Heart right ventricle (tissue), 16 donors: ENCODE measurements around the gene DZIP1L. TPM values are rescaled to one million over a fixed set of nuclear protein-coding genes. Genes with fewer than 3 reads are reported as not detected.
A peak's percentile ranks its signal among the peaks of the same experiment; 100 is the strongest.
"Not testable (repeated sequence)": the region's sequence is repeated elsewhere in the genome, so short reads cannot be mapped to it uniquely, and the experiment has no call there.

Experiments
- ATAC-seq, 8 donors: fragments of 200-7000 bp; cut with Tn5 transposase; one replicate each; pipeline ENCODE4 v1.9.1; 2020; ENCODE audit warnings: mild to moderate bottlenecking in 8 of 8, moderate library complexity in 8 of 8, moderate number of reproducible peaks in 1 of 8
- DNase-seq, 2 donors: peaks; one replicate each; pipeline ENCODE4 v3.0.0-alpha.2; 2020
- H3K27ac ChIP-seq, 10 donors: fragments of 200-600 bp; sonication (generic) in 2 of 10; one replicate each; pipeline versions ENCODE4 v1.5.0 to v1.8.0; 2020 to 2022; ENCODE audit warnings: mild to moderate bottlenecking in 3 of 10
- H3K27me3 ChIP-seq, 7 donors: fragments of 200-600 bp; one replicate each; pipeline ENCODE4 v1.8.0; 2021 to 2022; ENCODE audit warnings: mild to moderate bottlenecking in 2 of 7
- H3K36me3 ChIP-seq, 9 donors: fragments of 200-600 bp; sonication (generic) in 1 of 9; one replicate each; pipeline versions ENCODE4 v1.5.0 to v1.8.0; 2020 to 2022; ENCODE audit warnings: mild to moderate bottlenecking in 2 of 9
- H3K4me1 ChIP-seq, 9 donors: fragments of 200-600 bp; sonication (generic) in 1 of 9; one replicate each; pipeline versions ENCODE4 v1.5.0 to v1.8.0; 2020 to 2022; ENCODE audit warnings: mild to moderate bottlenecking in 4 of 9
- H3K4me3 ChIP-seq, 10 donors: fragments of 200-600 bp; sonication (generic) in 2 of 10; one replicate each; pipeline versions ENCODE4 v1.5.0 to v1.8.0; 2020 to 2022; ENCODE audit warnings: mild to moderate bottlenecking in 7 of 10, moderate library complexity in 2 of 10
- H3K9me3 ChIP-seq, 11 donors: fragments of 200-600 bp in 10 of 11; sonication (generic) in 2 of 11; one replicate each; pipeline versions ENCODE4 v1.5.0 to v1.8.0; 2013 to 2022; ENCODE audit warnings: mild to moderate bottlenecking in 2 of 11, control low read depth in 1 of 11, moderate library complexity in 1 of 11
- CTCF ChIP-seq, 9 donors: fragments of 200-600 bp; sonication (generic) in 2 of 9; IDR thresholded peaks; one replicate each; pipeline versions ENCODE4 v1.5.0 to v1.8.0; 2021 to 2022; ENCODE audit warnings: antibody characterized with exemption in 9 of 9, mild to moderate bottlenecking in 5 of 9, moderate library complexity in 1 of 9
- WGBS, 2 donors: extraction: QIAGEN DNeasy Blood & Tissue Kit; methylation state at CpG; one replicate each; pipeline ENCODE4 v1.1.7; 2013; ENCODE audit warnings: inconsistent platforms in 1 of 2; 5-methylcytosine and 5-hydroxymethylcytosine counted together
- intact Hi-C, 10 donors: fragments of 100-400 bp; cut with DNase I; formaldehyde crosslinking; loops; one replicate each; pipeline versions ENCODE4 v1.11.1 to v1.14.2; 2022
- polyA plus RNA-seq, 2 donors: library from polyadenylated mRNA; stranded (reverse); fragments of 200-250 nt; gene quantifications; one replicate each; pipeline ENCODE4 v1.2.3, GENCODE V29; 2013
- total RNA-seq, 10 donors: library from RNA; stranded (reverse); fragmentation: NEBNext Ultra II Directional in 3 of 10; extraction: Animal tissue kit (Norgen Biotek cat#: 25700) in 3 of 10; gene quantifications; one replicate each; pipeline versions ENCODE4 v1.2.1 to v1.2.4, GENCODE V29; 2021 to 2023
- donor health status: Arrhythmogenic right ventricular cardiomyopathy.
- donor health status: ischemic (EF 13 %, LVEDD 7.1; RV severe dilation, severe dysfunction).
- donor health status: healthy with polysubstance abuse.
- donor health status: DM: no; HTN: yes; CAD: no.
- donor health status: DM: no; HTN: no; CAD: no.
- donor health status: ischemic (EF 25% LVEDD 6.9; RV normal size, moderate dysfunction).
- donor health status: ischemic (EF 25% LVEDD 5.7; RV mildly dilated, moderate dysfunction).
- donor health status: healthy.
- donor health status: DM: yes; HTN: yes; CAD: no.
- donor health status: Ischemic cardiomyopathy.
- donor health status: ischemic (EF 35%, LVEDD 5.7; RV mildly dilated, moderate dysfunction).
- donor health status: nonischemic (EF 11% LVEDD 7.7; RV severe dilation, severe dysfunction).
- donor health status: DM: yes; HTN: yes; CAD: no.
- donor health status: PGD.
- donor health status: ischemic (EF 29% LVEDD 5.4; RV normal size, mild dysfunction).
- donor health status: nonischemic (EF 23%, LVEDD 6.1; RV moderate dilation, normal function).

DZIP1L gene
- total and polyA plus RNA-seq, 12 donors, result 1.9 to 5.5 (median 3.8) TPM

GRCh38 chr3:138148503-138148902 lies 33.1 kb upstream of the DZIP1L start:
- H3K36me3 ChIP-seq, result no peaks in the 10 kb centered on the region
- H3K27me3 ChIP-seq, result no peaks in the 10 kb centered on the region
- ATAC-seq (no peak), DNase-seq (no peak)
- peaks cover 0 to 3% (median 0%) of the 10 kb centered on the region in 9 donors for H3K4me1 ChIP-seq
- H3K27ac ChIP-seq, result no peak overlapping the region
- intact Hi-C loops, result no loop called here
- no peak for TF ChIP-seq CTCF (IDR thresholded peaks at IDR 0.05)
- peaks cover 0 to 10% (median 0%) of the 10 kb centered on the region in 11 donors for H3K9me3 ChIP-seq
- 72 to 76% methylated on average over 4 of the region's 4 CpGs for WGBS, 2 donors
- no peak overlapping the region for H3K4me3 ChIP-seq

GRCh38 chr3:138142181-138142580 lies 26.8 kb upstream of the DZIP1L start:
- Histone ChIP-seq H3K9me3 (peaks cover 0 to 11% (median 0%) of the 10 kb centered on the region in 11 donors), H3K4me1 (peaks cover 0 to 21% (median 0%) of the 10 kb centered on the region in 9 donors)
- H3K4me3 ChIP-seq, DNase-seq, H3K36me3 ChIP-seq, ATAC-seq, intact Hi-C loops, H3K27me3 ChIP-seq, H3K27ac ChIP-seq: not testable (repeated sequence)
- WGBS, 2 donors, result 91 to 96% methylated on average over 3 of the region's 3 CpGs

GRCh38 chr3:138140940-138141339 lies 25.5 kb upstream of the DZIP1L start:
- H3K4me3 ChIP-seq, result no peak overlapping the region
- no peak for TF ChIP-seq CTCF (IDR thresholded peaks at IDR 0.05)
- peaks cover 0 to 31% (median 0%) of the 10 kb centered on the region in 9 donors for H3K4me1 ChIP-seq
- ATAC-seq (no peak), DNase-seq (no peak)
- peaks cover 0 to 11% (median 0%) of the 10 kb centered on the region in 11 donors for H3K9me3 ChIP-seq
- no peaks in the 10 kb centered on the region for H3K36me3 ChIP-seq
- no peaks in the 10 kb centered on the region for H3K27me3 ChIP-seq
- intact Hi-C loops, result no loop called here
- H3K27ac ChIP-seq, result no peak overlapping the region

GRCh38 chr3:138139691-138140090 lies 24.3 kb upstream of the DZIP1L start:
- H3K27ac ChIP-seq, result no peak overlapping the region
- DNase-seq (no peak), ATAC-seq (no peak)
- H3K36me3 ChIP-seq, result no peaks in the 10 kb centered on the region
- WGBS, 2 donors, result 37 to 38% methylated on average over 2 of the region's 2 CpGs
- peaks cover 0 to 11% (median 0%) of the 10 kb centered on the region in 11 donors for H3K9me3 ChIP-seq
- H3K4me1 ChIP-seq, result peaks cover 0 to 42% (median 0%) of the 10 kb centered on the region in 9 donors
- no peaks in the 10 kb centered on the region for H3K27me3 ChIP-seq
- intact Hi-C loops, result no loop called here
- TF ChIP-seq CTCF (IDR thresholded peaks at IDR 0.05), result no peak
- H3K4me3 ChIP-seq, result no peak overlapping the region

GRCh38 chr3:138137861-138138260 lies 22.5 kb upstream of the DZIP1L start:
- peaks cover 0 to 51% (median 0%) of the 10 kb centered on the region in 9 donors for H3K4me1 ChIP-seq
- DNase-seq, result no peak
- WGBS, 2 donors, result 65 to 75% methylated on average over 2 of the region's 2 CpGs

More at GRCh38 chr3:138137861-138138260, 22.5 kb upstream of the DZIP1L start:
- TF ChIP-seq CTCF (IDR thresholded peaks at IDR 0.05), result no peak
- no peak for ATAC-seq
- Histone ChIP-seq H3K27ac (peak overlapping the region in 1 of 10 donors; percentile 86), H3K9me3 (no peaks in the 10 kb centered on the region), H3K27me3 (no peaks in the 10 kb centered on the region), H3K36me3 (no peaks in the 10 kb centered on the region), H3K4me3 (no peak overlapping the region)
- intact Hi-C loops, result no loop called here
